HepG2 (cell line): ENCODE data around the gene CLEC16A. TPM values are rescaled to one million over a fixed set of nuclear protein-coding genes. Genes with fewer than 3 reads are reported as not detected.

Experiments
- CCAR2 ChIP-seq: fragments of 200-400 bp; formaldehyde crosslinking; optimal IDR thresholded peaks from 2 replicates; pipeline ENCODE3; 2018; ENCODE audit warnings: low read depth, mild to moderate bottlenecking, low read length, moderate library complexity
- FOXK2 ChIP-seq: fragments of 450-650 bp; IDR thresholded peaks from 2 replicates; pipeline ENCODE4 v1.6.1; 2016
- HDAC1 ChIP-seq: sonication (generic); formaldehyde crosslinking; IDR thresholded peaks from 2 replicates; pipeline ENCODE4 v1.5.1; 2020; ENCODE audit warnings: mild to moderate bottlenecking, missing genetic modification reagents
- HDAC2 ChIP-seq: sonication (generic); formaldehyde crosslinking; IDR thresholded peaks from 2 replicates; pipeline ENCODE4 v1.4.0; 2020; ENCODE audit warnings: missing genetic modification reagents
- JUNB ChIP-seq: sonication (generic); formaldehyde crosslinking; IDR thresholded peaks from 2 replicates; pipeline ENCODE4 v1.8.0; 2022; ENCODE audit warnings: missing genetic modification reagents, mild to moderate bottlenecking, borderline replicate concordance
- KDM1A ChIP-seq: IDR thresholded peaks from 2 replicates; pipeline ENCODE4 v1.6.1; 2016; ENCODE audit warnings: missing compliant biosample characterization
- KLF12 ChIP-seq: sonication (generic); formaldehyde crosslinking; IDR thresholded peaks from 2 replicates; pipeline ENCODE4 v1.4.0; 2020; ENCODE audit warnings: missing genetic modification reagents, borderline replicate concordance
- MEIS1 ChIP-seq: sonication (generic); formaldehyde crosslinking; IDR thresholded peaks from 2 replicates; pipeline ENCODE4 v1.9.0; 2021; ENCODE audit warnings: mild to moderate bottlenecking, missing genetic modification reagents, moderate library complexity, borderline replicate concordance
- NFATC3 ChIP-seq: sonication (generic); formaldehyde crosslinking; IDR thresholded peaks from 2 replicates; pipeline ENCODE4 v1.5.1; 2020; ENCODE audit warnings: mild to moderate bottlenecking, missing genetic modification reagents
- PCBP2 ChIP-seq: fragments of 200-400 bp; formaldehyde crosslinking; optimal IDR thresholded peaks from 2 replicates; pipeline ENCODE3; 2018; ENCODE audit warnings: low read length, low read depth; ENCODE audit not compliant: poor library complexity, severe bottlenecking
- SCMH1 ChIP-seq: sonication (generic); formaldehyde crosslinking; IDR thresholded peaks from 2 replicates; pipeline ENCODE4 v1.9.0; 2021; ENCODE audit warnings: missing genetic modification reagents, mild to moderate bottlenecking, borderline replicate concordance
- TCF7 ChIP-seq: sonication (generic); IDR thresholded peaks from 2 replicates; pipeline ENCODE4 v1.6.1; 2016; ENCODE audit warnings: antibody characterized with exemption, low read depth
- ZNF296 ChIP-seq: sonication (generic); formaldehyde crosslinking; conservative IDR thresholded peaks from 2 replicates; pipeline ENCODE4 v1.5.0; 2020; ENCODE audit warnings: mild to moderate bottlenecking, missing genetic modification reagents
- ZNF3 ChIP-seq: IDR thresholded peaks from 2 replicates; pipeline ENCODE4 v1.7.0; 2017; ENCODE audit warnings: inconsistent platforms
- ZNF367 ChIP-seq: sonication (generic); formaldehyde crosslinking; IDR thresholded peaks from 2 replicates; pipeline ENCODE4 v1.4.0; 2020; ENCODE audit warnings: missing genetic modification reagents, borderline replicate concordance
- ZNF569 ChIP-seq: sonication (generic); formaldehyde crosslinking; IDR thresholded peaks from 2 replicates; pipeline ENCODE4 v1.5.0; 2020; ENCODE audit warnings: mild to moderate bottlenecking, missing genetic modification reagents, moderate library complexity, borderline replicate concordance
- ZNF589 ChIP-seq: sonication (generic); formaldehyde crosslinking; conservative IDR thresholded peaks from 2 replicates; pipeline ENCODE4 v1.8.0; 2022; ENCODE audit warnings: mild to moderate bottlenecking, moderate library complexity, missing genetic modification reagents
- ZNF619 ChIP-seq: sonication (generic); formaldehyde crosslinking; IDR thresholded peaks from 2 replicates; pipeline ENCODE4 v1.4.0; 2020; ENCODE audit warnings: mild to moderate bottlenecking, missing genetic modification reagents
- ZNF709 ChIP-seq: sonication (generic); formaldehyde crosslinking; IDR thresholded peaks from 2 replicates; pipeline ENCODE4 v1.5.0; 2020; ENCODE audit warnings: mild to moderate bottlenecking, missing genetic modification reagents
- ZNF749 ChIP-seq: sonication (generic); formaldehyde crosslinking; IDR thresholded peaks from 2 replicates; pipeline ENCODE4 v1.8.0; 2022; ENCODE audit warnings: mild to moderate bottlenecking, missing genetic modification reagents, moderate library complexity, borderline replicate concordance
- ZNF883 ChIP-seq: sonication (generic); formaldehyde crosslinking; IDR thresholded peaks from 2 replicates; pipeline ENCODE4 v1.5.1; 2020; ENCODE audit warnings: mild to moderate bottlenecking, missing genetic modification reagents; ENCODE audit errors: not compliant biosample characterization
- ZSCAN25 ChIP-seq: sonication (generic); formaldehyde crosslinking; IDR thresholded peaks from 2 replicates; pipeline ENCODE4 v1.8.0; 2022; ENCODE audit warnings: mild to moderate bottlenecking, missing genetic modification reagents
- polyA plus RNA-seq, 8 experiments: library from polyadenylated mRNA; depleted of rRNA in 3 of 8; stranded (reverse) in 7 of 8; unstranded in 1 of 8; fragments of >200 nt; fragmentation: Illumina TruSeq in 4 of 8; extraction: Trizol in 4 of 8; gene quantifications; 2 replicates each; pipeline versions ENCODE4 v1.2.1 to v1.2.3, GENCODE V29; 2011 to 2016; ENCODE audit warnings: low read depth in 4 of 8, missing spikeins in 1 of 8, mixed read lengths in 1 of 8; ENCODE audit not compliant: insufficient read depth in 1 of 8
- total RNA-seq, 5 experiments: library from RNA; depleted of rRNA; stranded (reverse); fragments of >200 nt; fragmentation: Illumina TruSeq; extraction: Trizol; gene quantifications; 2 replicates each; pipeline ENCODE4 v1.2.3, GENCODE V29; 2016; ENCODE audit warnings: low read depth in 1 of 5
- TF ChIP-seq, protein P1 (sequence below): sonication (generic); formaldehyde crosslinking; IDR thresholded peaks from 2 replicates; pipeline ENCODE4 v1.5.0; 2020; ENCODE audit warnings: mild to moderate bottlenecking, missing genetic modification reagents
- TF ChIP-seq, protein P2 (sequence below): sonication (generic); formaldehyde crosslinking; IDR thresholded peaks from 2 replicates; pipeline ENCODE4 v1.4.0; 2020; ENCODE audit warnings: missing genetic modification reagents
- TF ChIP-seq, protein P3 (sequence below): sonication (generic); formaldehyde crosslinking; IDR thresholded peaks from 2 replicates; pipeline ENCODE4 v1.8.0; 2022; ENCODE audit warnings: missing genetic modification reagents, mild to moderate bottlenecking, inconsistent platforms, borderline replicate concordance
- TF ChIP-seq, protein P4 (sequence below): sonication (generic); formaldehyde crosslinking; IDR thresholded peaks from 2 replicates; pipeline ENCODE4 v1.5.0; 2020; ENCODE audit warnings: missing genetic modification reagents, mild to moderate bottlenecking, borderline replicate concordance

CLEC16A gene
- total and polyA plus RNA-seq, 2 of the 13 experiments (the other 11 are each of a cell fraction or from before 2014, with no cell fraction given): 8.5 to 10.3 TPM

DNA sequence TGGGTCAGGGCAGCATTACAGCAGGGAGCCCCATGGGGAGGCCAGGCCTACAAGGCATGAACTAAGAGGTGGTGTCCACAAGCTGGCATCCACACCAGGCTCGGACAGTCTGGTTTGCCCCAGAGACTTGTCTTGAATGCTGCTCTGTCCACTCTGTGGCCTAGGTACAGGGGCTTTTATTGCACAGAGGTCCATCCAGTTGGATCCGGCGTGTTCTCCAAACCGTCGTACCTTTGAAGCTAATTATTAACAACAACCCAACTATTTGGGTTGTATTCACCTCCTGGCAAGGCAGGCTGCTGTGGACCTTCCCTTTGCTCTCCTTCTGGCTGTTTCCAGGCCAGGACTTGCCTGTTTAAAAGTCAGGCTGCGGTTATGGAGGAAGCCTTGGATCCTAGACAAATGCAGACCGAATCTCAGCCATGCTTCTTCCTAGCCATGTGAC lies 123.4 kb downstream of the CLEC16A start (continued):
- TF ChIP-seq, protein P1, sequence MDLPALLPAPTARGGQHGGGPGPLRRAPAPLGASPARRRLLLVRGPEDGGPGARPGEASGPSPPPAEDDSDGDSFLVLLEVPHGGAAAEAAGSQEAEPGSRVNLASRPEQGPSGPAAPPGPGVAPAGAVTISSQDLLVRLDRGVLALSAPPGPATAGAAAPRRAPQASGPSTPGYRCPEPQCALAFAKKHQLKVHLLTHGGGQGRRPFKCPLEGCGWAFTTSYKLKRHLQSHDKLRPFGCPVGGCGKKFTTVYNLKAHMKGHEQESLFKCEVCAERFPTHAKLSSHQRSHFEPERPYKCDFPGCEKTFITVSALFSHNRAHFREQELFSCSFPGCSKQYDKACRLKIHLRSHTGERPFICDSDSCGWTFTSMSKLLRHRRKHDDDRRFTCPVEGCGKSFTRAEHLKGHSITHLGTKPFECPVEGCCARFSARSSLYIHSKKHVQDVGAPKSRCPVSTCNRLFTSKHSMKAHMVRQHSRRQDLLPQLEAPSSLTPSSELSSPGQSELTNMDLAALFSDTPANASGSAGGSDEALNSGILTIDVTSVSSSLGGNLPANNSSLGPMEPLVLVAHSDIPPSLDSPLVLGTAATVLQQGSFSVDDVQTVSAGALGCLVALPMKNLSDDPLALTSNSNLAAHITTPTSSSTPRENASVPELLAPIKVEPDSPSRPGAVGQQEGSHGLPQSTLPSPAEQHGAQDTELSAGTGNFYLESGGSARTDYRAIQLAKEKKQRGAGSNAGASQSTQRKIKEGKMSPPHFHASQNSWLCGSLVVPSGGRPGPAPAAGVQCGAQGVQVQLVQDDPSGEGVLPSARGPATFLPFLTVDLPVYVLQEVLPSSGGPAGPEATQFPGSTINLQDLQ (CRISPR knock-in tag): no peak
- no peak for TF ChIP-seq ZNF883
- no peak for TF ChIP-seq ZNF569
- no peak for TF ChIP-seq ZNF709 (CRISPR knock-in tag)
- TF ChIP-seq SCMH1 (CRISPR knock-in tag): no peak
- TF ChIP-seq HDAC2 (CRISPR knock-in tag): peak; percentile 24; the same call in 1 of the 2 replicates
- no peak for TF ChIP-seq ZNF749 (CRISPR knock-in tag)
- no peak for TF ChIP-seq CCAR2
- TF ChIP-seq, protein P2, sequence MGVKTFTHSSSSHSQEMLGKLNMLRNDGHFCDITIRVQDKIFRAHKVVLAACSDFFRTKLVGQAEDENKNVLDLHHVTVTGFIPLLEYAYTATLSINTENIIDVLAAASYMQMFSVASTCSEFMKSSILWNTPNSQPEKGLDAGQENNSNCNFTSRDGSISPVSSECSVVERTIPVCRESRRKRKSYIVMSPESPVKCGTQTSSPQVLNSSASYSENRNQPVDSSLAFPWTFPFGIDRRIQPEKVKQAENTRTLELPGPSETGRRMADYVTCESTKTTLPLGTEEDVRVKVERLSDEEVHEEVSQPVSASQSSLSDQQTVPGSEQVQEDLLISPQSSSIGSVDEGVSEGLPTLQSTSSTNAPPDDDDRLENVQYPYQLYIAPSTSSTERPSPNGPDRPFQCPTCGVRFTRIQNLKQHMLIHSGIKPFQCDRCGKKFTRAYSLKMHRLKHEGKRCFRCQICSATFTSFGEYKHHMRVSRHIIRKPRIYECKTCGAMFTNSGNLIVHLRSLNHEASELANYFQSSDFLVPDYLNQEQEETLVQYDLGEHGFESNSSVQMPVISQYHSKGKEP (CRISPR knock-in tag): no peak
- no peak for TF ChIP-seq JUNB
- TF ChIP-seq PCBP2: no peak
- TF ChIP-seq KLF12 (CRISPR knock-in tag): no peak
- TF ChIP-seq ZNF619 (CRISPR knock-in tag): no peak
- TF ChIP-seq ZSCAN25 (CRISPR knock-in tag): no peak
- TF ChIP-seq FOXK2: no peak
- no peak for TF ChIP-seq ZNF3
- TF ChIP-seq HDAC1 (CRISPR knock-in tag): no peak
- no peak for TF ChIP-seq ZNF367 (CRISPR knock-in tag)
- no peak for TF ChIP-seq NFATC3 (CRISPR knock-in tag)
- no peak for TF ChIP-seq KDM1A (CRISPR knock-in tag)
- TF ChIP-seq, protein P3, sequence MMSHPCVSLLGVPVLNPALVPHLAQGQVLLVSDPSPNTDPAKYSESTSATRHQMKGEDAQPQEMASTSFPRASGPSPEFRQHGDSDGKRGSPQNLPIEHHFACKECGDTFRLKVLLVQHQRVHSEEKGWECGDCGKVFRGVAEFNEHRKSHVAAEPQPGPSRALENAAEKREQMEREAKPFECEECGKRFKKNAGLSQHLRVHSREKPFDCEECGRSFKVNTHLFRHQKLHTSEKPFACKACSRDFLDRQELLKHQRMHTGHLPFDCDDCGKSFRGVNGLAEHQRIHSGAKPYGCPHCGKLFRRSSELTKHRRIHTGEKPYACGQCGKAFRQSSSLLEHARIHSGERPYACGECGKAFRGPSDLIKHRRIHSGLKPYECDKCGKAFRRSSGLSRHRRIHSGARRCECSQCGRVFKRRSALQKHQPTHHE (CRISPR knock-in tag): no peak
- no peak for TF ChIP-seq TCF7
- no peak for TF ChIP-seq MEIS1 (CRISPR knock-in tag)
- TF ChIP-seq, protein P4, sequence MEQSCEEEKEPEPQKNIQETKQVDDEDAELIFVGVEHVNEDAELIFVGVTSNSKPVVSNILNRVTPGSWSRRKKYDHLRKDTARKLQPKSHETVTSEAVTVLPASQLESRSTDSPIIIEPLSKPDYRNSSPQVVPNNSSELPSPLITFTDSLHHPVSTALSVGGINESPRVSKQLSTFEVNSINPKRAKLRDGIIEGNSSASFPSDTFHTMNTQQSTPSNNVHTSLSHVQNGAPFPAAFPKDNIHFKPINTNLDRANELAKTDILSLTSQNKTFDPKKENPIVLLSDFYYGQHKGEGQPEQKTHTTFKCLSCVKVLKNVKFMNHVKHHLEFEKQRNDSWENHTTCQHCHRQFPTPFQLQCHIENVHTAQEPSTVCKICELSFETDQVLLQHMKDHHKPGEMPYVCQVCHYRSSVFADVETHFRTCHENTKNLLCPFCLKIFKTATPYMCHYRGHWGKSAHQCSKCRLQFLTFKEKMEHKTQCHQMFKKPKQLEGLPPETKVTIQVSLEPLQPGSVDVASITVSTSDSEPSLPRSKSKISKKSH (CRISPR knock-in tag): peak; percentile 64; the same call in 1 of the 2 replicates
- no peak for TF ChIP-seq ZNF296 (CRISPR knock-in tag)
- TF ChIP-seq ZNF589 (CRISPR knock-in tag): no peak
